ENCODE results near the gene IRF2.
"Not testable (repeated sequence)": the region's sequence is repeated elsewhere in the genome, so short reads cannot be mapped to it uniquely, and the experiment has no call there.

Gene IRF2

GRCh38 chr4:184345573-184345922, 128.8 kb downstream of the IRF2 start:
- intact Hi-C loops (cut with DNase I): no loop called here
- DNase-seq: peak in 1 of 42 donors; percentile 21

- DNase-seq: no peak
- intact Hi-C loops (cut with DNase I): loop anchor here (5.0 kb wide), 1 partner anchor 192 kb away; no protein-coding TSS in a partner anchor
Measured at GRCh38 chr4:184344899-184345572, 129.3 kb downstream of the IRF2 start.

- intact Hi-C loops (cut with DNase I): loop anchor here (5.0 kb wide), 1 partner anchor 193 kb away; no protein-coding TSS in a partner anchor
- DNase-seq: no peak
Measured at GRCh38 chr4:184344435-184344834, 129.9 kb downstream of the IRF2 start.

GRCh38 chr4:184343502-184344177, 130.7 kb downstream of the IRF2 start:
- peak; percentile 61 to 95 (median 84) for DNase-seq
- intact Hi-C loops (cut with DNase I): loop anchor here (5.0 kb wide), 1 partner anchor 194 kb away; no protein-coding TSS in a partner anchor

DNA sequence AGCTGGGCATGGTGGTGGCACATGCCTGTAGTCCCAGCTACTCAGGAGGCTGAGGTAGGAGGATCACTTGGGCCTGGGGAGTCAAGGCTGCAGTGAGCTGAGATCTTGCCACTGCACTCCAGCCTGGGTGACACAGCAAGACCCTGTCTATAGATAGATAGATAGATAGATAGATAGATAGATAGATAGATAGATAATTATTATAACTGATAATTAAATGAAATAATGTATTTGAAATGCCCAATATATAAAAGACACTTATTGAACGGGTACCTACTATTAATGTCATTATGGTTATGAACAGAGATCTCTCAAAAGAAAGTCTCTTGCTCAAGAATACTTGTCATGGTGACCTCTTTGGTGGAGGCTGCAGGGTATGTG, 131.5 kb downstream of the IRF2 start:
- DNase-seq: not testable (repeated sequence)
- intact Hi-C loops (cut with DNase I): loop anchor here (5.0 kb wide), 1 partner anchor 194 kb away; no protein-coding TSS in a partner anchor

DNA sequence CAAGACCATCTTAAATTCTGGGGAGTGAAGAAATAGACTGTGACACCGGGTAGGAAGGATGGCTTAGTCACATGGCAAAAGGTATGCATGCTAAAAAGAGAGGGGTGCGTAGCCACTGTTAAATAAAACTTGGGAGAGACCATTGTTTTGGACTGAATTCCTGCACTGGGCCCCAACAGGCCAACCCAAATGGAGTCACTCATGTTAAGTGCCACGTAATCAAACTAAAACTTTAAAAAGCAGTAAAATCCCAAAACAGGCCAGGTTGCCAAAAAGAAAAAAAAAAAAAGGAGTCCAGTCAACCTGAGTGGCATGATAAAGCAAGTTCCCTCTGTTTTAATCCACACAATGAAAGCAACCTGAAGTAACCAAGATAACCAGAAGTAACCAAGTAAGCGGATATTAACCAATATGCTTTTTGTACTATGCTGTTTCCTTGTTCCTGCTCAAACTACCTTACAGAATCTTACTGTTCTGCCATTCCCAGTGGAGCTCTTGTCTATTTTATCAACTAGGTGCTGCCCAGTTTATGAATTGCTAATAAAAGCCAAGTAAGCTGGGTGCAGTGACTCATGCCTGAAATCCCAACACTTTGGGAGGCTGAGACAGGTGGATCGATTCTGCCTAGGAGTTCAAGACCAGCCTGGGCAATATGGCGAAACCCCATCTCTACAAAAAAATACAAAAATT, 132.0 kb downstream of the IRF2 start:
- intact Hi-C loops (cut with DNase I): loop anchor here (5.0 kb wide), 1 partner anchor 195 kb away; no protein-coding TSS in a partner anchor
- no peak for DNase-seq

DNA sequence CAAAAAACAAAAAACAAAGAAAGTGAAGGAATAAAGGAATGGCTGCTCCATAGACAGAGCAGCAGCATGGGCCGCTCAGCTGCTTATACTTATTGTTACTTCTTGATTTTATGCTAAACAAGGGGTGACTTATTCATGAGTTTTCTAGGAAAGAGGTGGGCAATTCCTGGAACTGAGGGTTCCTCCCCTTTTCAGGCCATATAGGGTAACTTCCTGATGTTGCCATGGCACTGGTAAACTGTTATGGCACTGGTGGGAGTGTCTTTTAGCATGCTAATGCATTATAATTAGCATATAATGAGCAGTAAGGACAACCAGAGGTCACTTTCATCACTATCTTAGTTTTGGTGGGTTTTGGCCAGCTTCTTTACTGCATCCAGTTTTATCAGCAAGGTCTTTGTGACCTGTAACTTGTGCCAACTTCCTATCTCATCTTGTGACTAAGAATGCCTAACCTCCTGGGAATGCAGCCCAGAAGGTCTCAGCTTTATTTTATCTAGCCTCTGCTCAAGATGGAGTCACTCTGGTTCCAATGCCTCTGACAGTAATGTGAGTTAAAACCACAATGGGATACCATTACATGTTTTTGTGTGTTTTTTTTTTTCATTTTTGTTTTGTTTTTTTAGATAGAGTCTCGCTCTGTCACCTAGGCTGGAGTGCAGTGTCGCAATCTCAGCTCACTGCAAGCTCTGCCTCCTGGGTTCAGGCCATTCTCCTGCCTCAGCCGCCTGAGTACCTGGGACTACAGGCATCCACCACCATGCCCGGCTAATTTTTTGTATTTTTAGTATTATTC, 134.8 kb downstream of the IRF2 start:
- intact Hi-C loops (cut with DNase I): loop anchor here (5.0 kb wide), 1 partner anchor 198 kb away; no protein-coding TSS in a partner anchor
- DNase-seq: not testable (repeated sequence)

GRCh38 chr4:184337907-184338306, 136.4 kb downstream of the IRF2 start:
- DNase-seq: no peak
- intact Hi-C loops (cut with DNase I): no loop called here
